Activated B cell treated with CpG ODN at 0.5 μM for 24 hours (primary cell): ENCODE data around the gene GOLGA1. TPM values are rescaled to one million over a fixed set of nuclear protein-coding genes. Genes with fewer than 3 reads are reported as not detected.

Experiments used
- ATAC-seq: fragments of 200-7000 bp; cut with Tn5 transposase; one replicate; pipeline ENCODE4 v1.10.0; 2021; ENCODE audit warnings: low read depth, mild to moderate bottlenecking, moderate library complexity
- CTCF ChIA-PET: fragments of 350-600 bp; sonication (Branson Sonifier 250); formaldehyde crosslinking; loops from one replicate; lab custom pipeline; 2021; ENCODE audit warnings: antibody characterized with exemption; lab: Charles Lee
- POLR2A ChIA-PET: fragments of 350-600 bp; sonication (Branson Sonifier 250); formaldehyde crosslinking; loops from one replicate; lab custom pipeline; 2021; ENCODE audit warnings: antibody characterized with exemption; lab: Charles Lee
- DNase-seq: peaks from one replicate; pipeline ENCODE4 v3.0.0; 2022
- H3K27ac Mint-ChIP-seq: one replicate; pipeline ENCODE4 v1.8.0; 2020; ENCODE audit warnings: mixed read lengths
- H3K27me3 Mint-ChIP-seq: one replicate; pipeline ENCODE4 v1.8.0; 2021; ENCODE audit warnings: mixed read lengths
- H3K36me3 Mint-ChIP-seq: one replicate; pipeline ENCODE4 v1.8.0; 2021; ENCODE audit warnings: low read depth, mixed read lengths
- H3K4me1 Mint-ChIP-seq: one replicate; pipeline ENCODE4 v1.8.0; 2021; ENCODE audit warnings: mixed read lengths
- H3K4me3 Mint-ChIP-seq: one replicate; pipeline ENCODE4 v1.8.0; 2020; ENCODE audit warnings: mild to moderate bottlenecking, mixed read lengths
- H3K9me3 Mint-ChIP-seq: one replicate; pipeline ENCODE4 v1.8.0; 2020; ENCODE audit warnings: mixed read lengths
- intact Hi-C: fragments of 100-400 bp; cut with micrococcal nuclease; formaldehyde crosslinking; loops from one replicate; pipeline ENCODE4 v1.15.1; 2024
- total RNA-seq: library from RNA; stranded (reverse); gene quantifications from 2 replicates; pipeline ENCODE4 v1.2.3, GENCODE V29; 2022
- TF ChIP-seq, protein P1 (sequence below): fragments of 200-600 bp; IDR thresholded peaks from one replicate; pipeline ENCODE4 v1.8.0; 2022; ENCODE audit warnings: antibody characterized with exemption, mild to moderate bottlenecking

The GOLGA1 gene
- total RNA-seq, 1 donor from 2014 or later: 14.0 TPM

- DNase-seq (no peak), ATAC-seq (no peak)
- Mint-ChIP-seq H3K4me3 (peak overlapping the region; percentile 91), H3K27ac (peak overlapping the region; percentile 97), H3K9me3 (no peaks in the 10 kb centered on the region), H3K4me1 (peaks cover 52% of the 10 kb centered on the region), H3K36me3 (peaks cover 74% of the 10 kb centered on the region), H3K27me3 (no peaks in the 10 kb centered on the region)
- TF ChIP-seq, protein P1, sequence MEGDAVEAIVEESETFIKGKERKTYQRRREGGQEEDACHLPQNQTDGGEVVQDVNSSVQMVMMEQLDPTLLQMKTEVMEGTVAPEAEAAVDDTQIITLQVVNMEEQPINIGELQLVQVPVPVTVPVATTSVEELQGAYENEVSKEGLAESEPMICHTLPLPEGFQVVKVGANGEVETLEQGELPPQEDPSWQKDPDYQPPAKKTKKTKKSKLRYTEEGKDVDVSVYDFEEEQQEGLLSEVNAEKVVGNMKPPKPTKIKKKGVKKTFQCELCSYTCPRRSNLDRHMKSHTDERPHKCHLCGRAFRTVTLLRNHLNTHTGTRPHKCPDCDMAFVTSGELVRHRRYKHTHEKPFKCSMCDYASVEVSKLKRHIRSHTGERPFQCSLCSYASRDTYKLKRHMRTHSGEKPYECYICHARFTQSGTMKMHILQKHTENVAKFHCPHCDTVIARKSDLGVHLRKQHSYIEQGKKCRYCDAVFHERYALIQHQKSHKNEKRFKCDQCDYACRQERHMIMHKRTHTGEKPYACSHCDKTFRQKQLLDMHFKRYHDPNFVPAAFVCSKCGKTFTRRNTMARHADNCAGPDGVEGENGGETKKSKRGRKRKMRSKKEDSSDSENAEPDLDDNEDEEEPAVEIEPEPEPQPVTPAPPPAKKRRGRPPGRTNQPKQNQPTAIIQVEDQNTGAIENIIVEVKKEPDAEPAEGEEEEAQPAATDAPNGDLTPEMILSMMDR: no peak
- intact Hi-C loops: no loop called here
- POLR2A ChIA-PET: interaction anchor here (0.6 to 7.3 kb wide), 5 partner anchors 8 to 1936 kb away, joined by 3 to 164 read pairs (median 3); partner anchors contain the start of genes ARPC5L, HSPA5 and RPL35
- CTCF ChIA-PET: no interaction called here
Observed at GRCh38 chr9:124873664-124874063, 67.2 kb downstream of the GOLGA1 start.

- TF ChIP-seq, protein P1: no peak
- Mint-ChIP-seq H3K9me3 (no peaks in the 10 kb centered on the region), H3K27ac (peak overlapping the region; percentile 97), H3K36me3 (peaks cover 56% of the 10 kb centered on the region), H3K27me3 (no peaks in the 10 kb centered on the region), H3K4me3 (peak overlapping the region; percentile 91), H3K4me1 (peaks cover 65% of the 10 kb centered on the region)
- intact Hi-C loops: no loop called here
- CTCF ChIA-PET: interaction anchor here (0.6 to 1.6 kb wide), 2 partner anchors 100 to 335 kb away, joined by 3 to 6 read pairs; partner anchors contain the start of gene NR6A1
- POLR2A ChIA-PET: interaction anchor here (0.9 to 7.3 kb wide), 4 partner anchors 9 to 100 kb away, joined by 5 to 164 read pairs (median 10); partner anchors contain the start of genes ARPC5L, NR6A1 and RPL35
- DNase-seq (no peak), ATAC-seq (no peak)
Observed at GRCh38 chr9:124871156-124871561, 69.7 kb downstream of the GOLGA1 start.

DNA sequence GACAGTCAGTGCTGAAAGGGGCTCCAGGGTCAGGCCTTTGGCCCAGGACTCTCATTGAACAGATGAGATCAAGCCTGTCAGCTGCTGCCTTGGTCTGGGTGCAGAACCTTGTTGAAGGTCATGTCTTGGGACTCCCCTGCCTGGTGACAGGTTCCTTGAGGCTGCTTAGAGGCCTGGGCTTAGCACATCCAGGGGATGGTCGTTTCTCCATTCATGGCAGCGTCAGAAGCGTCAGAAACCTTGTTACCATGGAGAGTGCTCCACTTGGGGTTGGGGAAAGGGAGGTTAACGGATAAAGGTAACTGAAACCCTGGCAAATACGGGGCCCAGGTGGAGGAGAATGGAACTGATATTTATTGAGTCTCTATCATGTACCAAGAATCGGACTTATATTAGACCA, 70.2 kb downstream of the GOLGA1 start:
- Mint-ChIP-seq H3K4me1 (peaks cover 65% of the 10 kb centered on the region), H3K9me3 (no peaks in the 10 kb centered on the region), H3K36me3 (peaks cover 52% of the 10 kb centered on the region), H3K27ac (peak overlapping the region; percentile 97), H3K4me3 (peak overlapping the region; percentile 91), H3K27me3 (no peaks in the 10 kb centered on the region)
- intact Hi-C loops: loop anchor here (1.0 kb wide), 4 partner anchors 8 to 99 kb away; partner anchors contain the start of genes ARPC5L, GOLGA1, NR6A1 and WDR38
- DNase-seq (no peak), ATAC-seq (no peak)
- POLR2A ChIA-PET: interaction anchor here (0.8 to 7.3 kb wide), 12 partner anchors 8 to 371 kb away, joined by 3 to 164 read pairs (median 5); partner anchors contain the start of genes ARPC5L, HSPA5, NR6A1 and RPL35
- CTCF ChIA-PET: interaction anchor here (0.6 to 2.2 kb wide), 3 partner anchors 9 to 334 kb away, joined by 3 to 6 read pairs (median 6); partner anchors contain the start of genes ARPC5L, NR6A1 and RPL35
- TF ChIP-seq, protein P1: no peak

DNA sequence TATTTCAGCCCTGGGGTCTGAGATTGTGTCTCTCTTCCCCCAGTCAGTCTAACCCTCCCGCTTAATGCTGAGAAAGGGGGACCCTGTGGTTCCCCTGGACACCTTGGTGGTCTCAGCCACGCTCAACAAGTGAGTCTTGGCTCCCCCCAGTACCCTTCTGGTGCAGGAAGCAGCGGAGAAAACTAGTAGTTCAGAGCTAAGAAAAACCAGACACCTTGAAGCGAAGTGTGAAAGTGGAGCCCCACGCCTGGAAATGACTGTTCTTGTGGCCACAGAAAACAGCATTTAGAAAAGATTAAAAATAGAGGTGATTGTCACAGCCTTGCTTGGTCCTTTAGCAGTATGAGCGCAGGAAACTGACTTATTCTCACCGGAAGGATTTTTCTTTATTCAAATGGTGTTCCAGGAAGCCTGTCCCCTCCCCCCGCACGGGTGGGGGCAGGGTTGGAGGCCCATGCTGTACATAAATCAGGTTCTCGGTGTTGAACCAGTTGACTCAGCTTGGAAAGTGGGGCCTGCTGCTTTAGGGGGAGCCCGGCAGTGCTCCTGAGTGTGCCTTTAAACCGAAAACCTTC, 70.8 kb downstream of the GOLGA1 start:
- ChIA-PET CTCF (interaction anchor here (1.0 to 2.2 kb wide), 2 partner anchors 8 to 23 kb away, joined by 3 to 6 read pairs; partner anchors contain the start of genes ARPC5L and RPL35), POLR2A (interaction anchor here (0.5 to 7.3 kb wide), 16 partner anchors 8 to 371 kb away, joined by 3 to 164 read pairs (median 4); partner anchors contain the start of genes ARPC5L, GOLGA1, HSPA5 and NR6A1)
- H3K4me3 Mint-ChIP-seq: peak overlapping the region; percentile 91
- peaks cover 63% of the 10 kb centered on the region for H3K4me1 Mint-ChIP-seq
- intact Hi-C loops: loop anchor here (1.0 to 2.0 kb wide), 5 partner anchors 8 to 99 kb away; partner anchors contain the start of genes ARPC5L, GOLGA1, NR6A1 and WDR38
- H3K27ac Mint-ChIP-seq: peak overlapping the region; percentile 97
- TF ChIP-seq, protein P1: no peak
- H3K9me3 Mint-ChIP-seq: no peaks in the 10 kb centered on the region
- ATAC-seq: peak; percentile 53
- H3K36me3 Mint-ChIP-seq: peaks cover 45% of the 10 kb centered on the region
- DNase-seq: peak; percentile 49
- H3K27me3 Mint-ChIP-seq: no peaks in the 10 kb centered on the region
